Body of pancreas (tissue), 4 donors: ENCODE results near the gene ARF3.

Experiments
- POLR2A ChIP-seq, 3 donors: fragments of 450-650 bp; IDR thresholded peaks; one replicate each; pipeline ENCODE4 v1.6.1; 2016; ENCODE audit warnings: antibody characterized with exemption in 3 of 3, mild to moderate bottlenecking in 2 of 3
- TF ChIP-seq, protein P1 (sequence below), 7 experiments: fragments of 450-650 bp in 4 of 7; fragments of 200-600 bp in 3 of 7; sonication (generic) in 3 of 7; IDR thresholded peaks; one replicate each; pipeline ENCODE4 v1.5.1; 2016 to 2019; ENCODE audit warnings: antibody characterized with exemption in 7 of 7

DNA sequence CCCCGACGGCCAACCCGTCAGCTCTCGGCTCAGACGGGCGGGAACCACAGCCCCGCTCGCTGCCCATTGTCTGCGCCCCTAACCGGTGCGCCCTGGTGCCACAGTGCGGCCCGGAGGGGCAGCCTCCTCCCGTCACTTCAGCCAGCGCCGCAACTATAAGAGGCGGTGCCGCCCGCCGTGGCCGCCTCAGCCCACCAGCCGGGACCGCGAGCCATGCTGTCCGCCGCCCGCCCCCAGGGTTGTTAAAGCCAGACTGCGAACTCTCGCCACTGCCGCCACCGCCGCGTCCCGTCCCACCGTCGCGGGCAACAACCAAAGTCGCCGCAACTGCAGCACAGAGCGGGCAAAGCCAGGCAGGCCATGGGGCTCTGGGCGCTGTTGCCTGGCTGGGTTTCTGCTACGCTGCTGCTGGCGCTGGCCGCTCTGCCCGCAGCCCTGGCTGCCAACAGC lies 21.0 kb upstream of the ARF3 start, which contains the start of gene WNT1:
- no peak for TF ChIP-seq POLR2A (IDR thresholded peaks at IDR 0.05)
- TF ChIP-seq, protein P1, sequence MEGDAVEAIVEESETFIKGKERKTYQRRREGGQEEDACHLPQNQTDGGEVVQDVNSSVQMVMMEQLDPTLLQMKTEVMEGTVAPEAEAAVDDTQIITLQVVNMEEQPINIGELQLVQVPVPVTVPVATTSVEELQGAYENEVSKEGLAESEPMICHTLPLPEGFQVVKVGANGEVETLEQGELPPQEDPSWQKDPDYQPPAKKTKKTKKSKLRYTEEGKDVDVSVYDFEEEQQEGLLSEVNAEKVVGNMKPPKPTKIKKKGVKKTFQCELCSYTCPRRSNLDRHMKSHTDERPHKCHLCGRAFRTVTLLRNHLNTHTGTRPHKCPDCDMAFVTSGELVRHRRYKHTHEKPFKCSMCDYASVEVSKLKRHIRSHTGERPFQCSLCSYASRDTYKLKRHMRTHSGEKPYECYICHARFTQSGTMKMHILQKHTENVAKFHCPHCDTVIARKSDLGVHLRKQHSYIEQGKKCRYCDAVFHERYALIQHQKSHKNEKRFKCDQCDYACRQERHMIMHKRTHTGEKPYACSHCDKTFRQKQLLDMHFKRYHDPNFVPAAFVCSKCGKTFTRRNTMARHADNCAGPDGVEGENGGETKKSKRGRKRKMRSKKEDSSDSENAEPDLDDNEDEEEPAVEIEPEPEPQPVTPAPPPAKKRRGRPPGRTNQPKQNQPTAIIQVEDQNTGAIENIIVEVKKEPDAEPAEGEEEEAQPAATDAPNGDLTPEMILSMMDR (IDR thresholded peaks at IDR 0.05) = no peak
